ENCODE data around the gene KCNV2.

KCNV2 gene

GRCh38 chr9:2693056-2693455 is 24.3 kb upstream of the KCNV2 start:
- Histone ChIP-seq H2BK5ac (ENCODE audit: low read length) (no peak overlapping the region), H4K91ac (ENCODE audit: low read depth, low read length, poor library complexity) (no peak overlapping the region), H3K27ac (replicated peaks; ENCODE audit: low read length) (no peak overlapping the region), H3K23ac (ENCODE audit: low read depth, low read length, poor library complexity) (no peak overlapping the region), H3K36me3 (replicated peaks in 1 of 2; ENCODE audit: control insufficient read depth in 2 of 2, insufficient read depth in 2 of 2, low read length in 2 of 2) (no peaks in the 10 kb centered on the region), H2BK120ac (ENCODE audit: low read depth, low read length) (no peak overlapping the region), H3K4me2 (ENCODE audit: insufficient read depth, low read length, poor library complexity, severe bottlenecking) (no peak overlapping the region), H4K8ac (ENCODE audit: low read depth, low read length) (no peak overlapping the region), H2BK15ac (ENCODE audit: low read length) (no peak overlapping the region), H2AK5ac (ENCODE audit: low read depth, low read length) (no peak overlapping the region), H3K4me1 (ENCODE audit: control insufficient read depth in 2 of 2, insufficient read depth in 1 of 2, low read depth in 1 of 2, low read length in 2 of 2) (no peaks in the 10 kb centered on the region), H2AFZ (ENCODE audit: low read length) (no peak overlapping the region), H3K4ac (ENCODE audit: low read length) (no peak overlapping the region), H3K27me3 (ENCODE audit: control insufficient read depth in 3 of 3, insufficient read depth in 3 of 3, low read depth in 1 of 3, low read length in 3 of 3) (no peaks in the 10 kb centered on the region), H3K4me3 (ENCODE audit: low read length in 2 of 2) (no peak overlapping the region), H3K9ac (ENCODE audit: low read depth, low read length, poor library complexity) (no peak overlapping the region), H3K14ac (ENCODE audit: low read length) (no peak overlapping the region), H3K9me3 (replicated peaks in 1 of 2; ENCODE audit: control insufficient read depth in 2 of 2, insufficient read depth in 1 of 2, low read depth in 1 of 2, low read length in 2 of 2) (no peaks in the 10 kb centered on the region), H3K18ac (ENCODE audit: low read length) (no peak overlapping the region), H3K79me1 (ENCODE audit: low read depth, low read length) (no peaks in the 10 kb centered on the region), H2BK12ac (ENCODE audit: low read length) (no peak overlapping the region)
- no peak for DNase-seq (ENCODE audit: low spot score)
- WGBS, 2 donors (ENCODE audit: extremely low coverage in 2 of 2, insufficient read length in 2 of 2, insufficient replicate concordance in 1 of 2): no CpG with 5 or more reads among the region's 3 CpGs

GRCh38 chr9:2697492-2697891 is 19.8 kb upstream of the KCNV2 start:
- H3K18ac ChIP-seq (ENCODE audit: low read length): no peak overlapping the region
- no peaks in the 10 kb centered on the region for H3K36me3 ChIP-seq (replicated peaks in 1 of 2; ENCODE audit: control insufficient read depth in 2 of 2, insufficient read depth in 2 of 2, low read length in 2 of 2)
- no peak overlapping the region for H2BK15ac ChIP-seq (ENCODE audit: low read length)
- no peak overlapping the region for H4K8ac ChIP-seq (ENCODE audit: low read depth, low read length)
- H2BK5ac ChIP-seq (ENCODE audit: low read length): no peak overlapping the region
- H3K9ac ChIP-seq (ENCODE audit: low read depth, low read length, poor library complexity): no peak overlapping the region
- H3K4ac ChIP-seq (ENCODE audit: low read length): no peak overlapping the region
- no peak overlapping the region for H3K27ac ChIP-seq (replicated peaks; ENCODE audit: low read length)
- no peak overlapping the region for H3K4me2 ChIP-seq (ENCODE audit: insufficient read depth, low read length, poor library complexity, severe bottlenecking)
- H2AK5ac ChIP-seq (ENCODE audit: low read depth, low read length): no peak overlapping the region
- DNase-seq (ENCODE audit: low spot score): no peak
- no peak overlapping the region for H3K4me3 ChIP-seq (ENCODE audit: low read length in 2 of 2)
- peaks cover 3 to 8% of the 10 kb centered on the region in 2 donors for H3K4me1 ChIP-seq (ENCODE audit: control insufficient read depth in 2 of 2, insufficient read depth in 1 of 2, low read depth in 1 of 2, low read length in 2 of 2)
- no peak overlapping the region for H2BK12ac ChIP-seq (ENCODE audit: low read length)
- no CpG with 5 or more reads among the region's 3 CpGs for WGBS, 2 donors (ENCODE audit: extremely low coverage in 2 of 2, insufficient read length in 2 of 2, insufficient replicate concordance in 1 of 2)
- no peaks in the 10 kb centered on the region for H3K27me3 ChIP-seq (ENCODE audit: control insufficient read depth in 3 of 3, insufficient read depth in 3 of 3, low read depth in 1 of 3, low read length in 3 of 3)
- no peak overlapping the region for H3K14ac ChIP-seq (ENCODE audit: low read length)
- H3K79me1 ChIP-seq (ENCODE audit: low read depth, low read length): no peaks in the 10 kb centered on the region
- no peak overlapping the region for H3K23ac ChIP-seq (ENCODE audit: low read depth, low read length, poor library complexity)
- no peaks in the 10 kb centered on the region for H3K9me3 ChIP-seq (replicated peaks in 1 of 2; ENCODE audit: control insufficient read depth in 2 of 2, insufficient read depth in 1 of 2, low read depth in 1 of 2, low read length in 2 of 2)
- no peak overlapping the region for H4K91ac ChIP-seq (ENCODE audit: low read depth, low read length, poor library complexity)
- no peak overlapping the region for H2AFZ ChIP-seq (ENCODE audit: low read length)
- no peak overlapping the region for H2BK120ac ChIP-seq (ENCODE audit: low read depth, low read length)

GRCh38 chr9:2700398-2700797 is 16.9 kb upstream of the KCNV2 start:
- H2BK12ac ChIP-seq (ENCODE audit: low read length): no peak overlapping the region
- H3K4me2 ChIP-seq (ENCODE audit: insufficient read depth, low read length, poor library complexity, severe bottlenecking): no peak overlapping the region
- H3K4me1 ChIP-seq (ENCODE audit: control insufficient read depth in 2 of 2, insufficient read depth in 1 of 2, low read depth in 1 of 2, low read length in 2 of 2): peaks cover 3 to 8% of the 10 kb centered on the region in 2 donors
- no peak overlapping the region for H3K14ac ChIP-seq (ENCODE audit: low read length)
- H2BK15ac ChIP-seq (ENCODE audit: low read length): no peak overlapping the region
- H3K27ac ChIP-seq (replicated peaks; ENCODE audit: low read length): no peak overlapping the region
- H3K23ac ChIP-seq (ENCODE audit: low read depth, low read length, poor library complexity): no peak overlapping the region
- H3K27me3 ChIP-seq (ENCODE audit: control insufficient read depth in 3 of 3, insufficient read depth in 3 of 3, low read depth in 1 of 3, low read length in 3 of 3): no peaks in the 10 kb centered on the region
- no peak overlapping the region for H2BK120ac ChIP-seq (ENCODE audit: low read depth, low read length)
- no peak overlapping the region for H4K91ac ChIP-seq (ENCODE audit: low read depth, low read length, poor library complexity)
- no peak overlapping the region for H2AK5ac ChIP-seq (ENCODE audit: low read depth, low read length)
- no peak overlapping the region for H3K9ac ChIP-seq (ENCODE audit: low read depth, low read length, poor library complexity)
- H3K36me3 ChIP-seq (replicated peaks in 1 of 2; ENCODE audit: control insufficient read depth in 2 of 2, insufficient read depth in 2 of 2, low read length in 2 of 2): no peaks in the 10 kb centered on the region
- H4K8ac ChIP-seq (ENCODE audit: low read depth, low read length): no peak overlapping the region
- WGBS, 2 donors (ENCODE audit: extremely low coverage in 2 of 2, insufficient read length in 2 of 2, insufficient replicate concordance in 1 of 2): no CpG with 5 or more reads among the region's 6 CpGs
- DNase-seq (ENCODE audit: low spot score): no peak
- H3K9me3 ChIP-seq (replicated peaks in 1 of 2; ENCODE audit: control insufficient read depth in 2 of 2, insufficient read depth in 1 of 2, low read depth in 1 of 2, low read length in 2 of 2): no peaks in the 10 kb centered on the region
- no peak overlapping the region for H3K4me3 ChIP-seq (ENCODE audit: low read length in 2 of 2)
- H3K79me1 ChIP-seq (ENCODE audit: low read depth, low read length): no peaks in the 10 kb centered on the region
- H2AFZ ChIP-seq (ENCODE audit: low read length): no peak overlapping the region
- H2BK5ac ChIP-seq (ENCODE audit: low read length): no peak overlapping the region
- no peak overlapping the region for H3K4ac ChIP-seq (ENCODE audit: low read length)
- H3K18ac ChIP-seq (ENCODE audit: low read length): no peak overlapping the region

GRCh38 chr9:2700909-2701550 is 16.3 kb upstream of the KCNV2 start:
- Histone ChIP-seq H3K18ac (ENCODE audit: low read length) (no peak overlapping the region), H3K79me1 (ENCODE audit: low read depth, low read length) (no peaks in the 10 kb centered on the region), H4K8ac (ENCODE audit: low read depth, low read length) (no peak overlapping the region), H3K14ac (ENCODE audit: low read length) (no peak overlapping the region), H2AFZ (ENCODE audit: low read length) (peak overlapping the region; percentile 76), H4K91ac (ENCODE audit: low read depth, low read length, poor library complexity) (no peak overlapping the region), H3K4me2 (ENCODE audit: insufficient read depth, low read length, poor library complexity, severe bottlenecking) (no peak overlapping the region), H3K4me3 (ENCODE audit: low read length in 2 of 2) (no peak overlapping the region), H2AK5ac (ENCODE audit: low read depth, low read length) (no peak overlapping the region), H3K4me1 (ENCODE audit: control insufficient read depth in 2 of 2, insufficient read depth in 1 of 2, low read depth in 1 of 2, low read length in 2 of 2) (peaks cover 3 to 8% of the 10 kb centered on the region in 2 donors), H3K36me3 (replicated peaks in 1 of 2; ENCODE audit: control insufficient read depth in 2 of 2, insufficient read depth in 2 of 2, low read length in 2 of 2) (no peaks in the 10 kb centered on the region), H3K4ac (ENCODE audit: low read length) (no peak overlapping the region), H2BK5ac (ENCODE audit: low read length) (no peak overlapping the region), H3K9me3 (replicated peaks in 1 of 2; ENCODE audit: control insufficient read depth in 2 of 2, insufficient read depth in 1 of 2, low read depth in 1 of 2, low read length in 2 of 2) (no peaks in the 10 kb centered on the region), H2BK12ac (ENCODE audit: low read length) (no peak overlapping the region), H3K27me3 (ENCODE audit: control insufficient read depth in 3 of 3, insufficient read depth in 3 of 3, low read depth in 1 of 3, low read length in 3 of 3) (no peaks in the 10 kb centered on the region), H3K27ac (replicated peaks; ENCODE audit: low read length) (no peak overlapping the region), H2BK120ac (ENCODE audit: low read depth, low read length) (no peak overlapping the region), H2BK15ac (ENCODE audit: low read length) (no peak overlapping the region), H3K9ac (ENCODE audit: low read depth, low read length, poor library complexity) (no peak overlapping the region), H3K23ac (ENCODE audit: low read depth, low read length, poor library complexity) (no peak overlapping the region)
- no peak for DNase-seq (ENCODE audit: low spot score)
- WGBS, 2 donors (ENCODE audit: extremely low coverage in 2 of 2, insufficient read length in 2 of 2, insufficient replicate concordance in 1 of 2): no CpG with 5 or more reads among the region's 10 CpGs
